Measurements from ENCODE around the gene HPN. TPM values are rescaled to one million over a fixed set of nuclear protein-coding genes. Genes with fewer than 3 reads are reported as not detected.

HPN gene
- total and polyA plus RNA-seq, 2 of the 13 experiments (the other 11 are each of a cell fraction or from before 2014, with no cell fraction given) = 46.7 to 261 TPM

GRCh38 chr19:35076657-35077056 is 35.1 kb downstream of the HPN start (continued):
- TF ChIP-seq ZNF609 (CRISPR knock-in tag; IDR thresholded peaks at IDR 0.05; ENCODE audit: borderline replicate concordance) (no peak), HNF4G (IDR thresholded peaks at IDR 0.05; ENCODE audit: borderline replicate concordance, low read depth, low read length) (no peak), HNF4G (CRISPR knock-in tag; IDR thresholded peaks at IDR 0.05; ENCODE audit: borderline replicate concordance, low read depth) (no peak), IRF2 (CRISPR knock-in tag; IDR thresholded peaks at IDR 0.05) (no peak), ZNF230 (CRISPR knock-in tag; IDR thresholded peaks at IDR 0.05) (no peak), ZEB1 (IDR thresholded peaks at IDR 0.05; ENCODE audit: insufficient replicate concordance, low read depth) (no peak), GMEB2 (CRISPR knock-in tag; IDR thresholded peaks at IDR 0.05; ENCODE audit: low read depth) (no peak), ZNF709 (CRISPR knock-in tag; IDR thresholded peaks at IDR 0.05) (no peak), JDP2 (CRISPR knock-in tag; IDR thresholded peaks at IDR 0.05; ENCODE audit: borderline replicate concordance) (no peak), ZNF776 (CRISPR knock-in tag; IDR thresholded peaks at IDR 0.05) (no peak), EP300 (IDR thresholded peaks at IDR 0.05; ENCODE audit: low read depth in 2 of 2, low read length in 2 of 2) (no peak), EP300 (CRISPR knock-in tag; IDR thresholded peaks at IDR 0.05; ENCODE audit: borderline replicate concordance) (no peak), DR1 (CRISPR knock-in tag; IDR thresholded peaks at IDR 0.05) (no peak)
